Measurements from ENCODE around the gene SLC16A1. TPM values are rescaled to one million over a fixed set of nuclear protein-coding genes. Genes with fewer than 3 reads are reported as not detected.

The SLC16A1 gene
- total and polyA plus RNA-seq, 2 of the 8 experiments (the other 6 are each of a cell fraction or from before 2014, with no cell fraction given) = 435 to 545 TPM

DNA sequence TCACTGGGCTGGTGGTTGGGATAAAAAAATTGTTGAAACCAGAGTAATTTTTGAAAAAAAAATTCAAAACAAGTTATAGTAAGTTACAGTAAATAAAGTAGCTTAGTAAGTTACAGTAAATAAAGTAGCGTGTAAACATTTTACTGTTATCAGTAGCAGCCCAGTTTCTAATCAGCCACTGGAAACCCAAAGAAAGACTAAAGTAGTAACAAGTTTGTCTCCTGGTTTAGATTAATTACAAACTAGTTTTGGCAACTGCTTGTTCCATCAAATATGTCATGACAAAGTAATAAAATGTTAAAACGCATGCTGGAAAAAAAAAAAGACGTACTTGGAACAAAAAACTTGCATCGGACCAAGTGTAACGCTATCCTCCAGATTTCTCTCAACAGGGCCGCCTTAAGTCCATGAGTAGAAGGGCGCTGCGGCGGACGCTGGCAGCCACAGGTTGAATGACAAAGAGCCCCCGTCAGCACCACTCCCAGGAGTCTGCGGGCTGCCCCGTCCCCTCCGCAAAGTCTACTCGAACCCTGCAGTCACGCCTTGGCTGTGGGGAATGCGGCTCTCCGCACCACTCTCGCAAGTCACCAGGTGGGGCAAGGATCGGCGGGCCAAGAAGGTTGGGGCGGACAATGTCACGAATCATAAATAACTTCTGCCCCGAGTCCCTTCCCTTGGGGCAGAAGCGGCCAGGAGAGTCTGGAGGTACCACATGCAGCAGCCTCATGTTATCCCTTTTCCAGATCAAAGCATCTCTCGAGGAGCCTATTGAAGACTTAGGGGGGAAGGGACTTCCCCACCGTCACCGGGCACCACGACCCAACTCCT, 837 bp downstream of the SLC16A1 start (continued):
- TF ChIP-seq, protein P1, sequence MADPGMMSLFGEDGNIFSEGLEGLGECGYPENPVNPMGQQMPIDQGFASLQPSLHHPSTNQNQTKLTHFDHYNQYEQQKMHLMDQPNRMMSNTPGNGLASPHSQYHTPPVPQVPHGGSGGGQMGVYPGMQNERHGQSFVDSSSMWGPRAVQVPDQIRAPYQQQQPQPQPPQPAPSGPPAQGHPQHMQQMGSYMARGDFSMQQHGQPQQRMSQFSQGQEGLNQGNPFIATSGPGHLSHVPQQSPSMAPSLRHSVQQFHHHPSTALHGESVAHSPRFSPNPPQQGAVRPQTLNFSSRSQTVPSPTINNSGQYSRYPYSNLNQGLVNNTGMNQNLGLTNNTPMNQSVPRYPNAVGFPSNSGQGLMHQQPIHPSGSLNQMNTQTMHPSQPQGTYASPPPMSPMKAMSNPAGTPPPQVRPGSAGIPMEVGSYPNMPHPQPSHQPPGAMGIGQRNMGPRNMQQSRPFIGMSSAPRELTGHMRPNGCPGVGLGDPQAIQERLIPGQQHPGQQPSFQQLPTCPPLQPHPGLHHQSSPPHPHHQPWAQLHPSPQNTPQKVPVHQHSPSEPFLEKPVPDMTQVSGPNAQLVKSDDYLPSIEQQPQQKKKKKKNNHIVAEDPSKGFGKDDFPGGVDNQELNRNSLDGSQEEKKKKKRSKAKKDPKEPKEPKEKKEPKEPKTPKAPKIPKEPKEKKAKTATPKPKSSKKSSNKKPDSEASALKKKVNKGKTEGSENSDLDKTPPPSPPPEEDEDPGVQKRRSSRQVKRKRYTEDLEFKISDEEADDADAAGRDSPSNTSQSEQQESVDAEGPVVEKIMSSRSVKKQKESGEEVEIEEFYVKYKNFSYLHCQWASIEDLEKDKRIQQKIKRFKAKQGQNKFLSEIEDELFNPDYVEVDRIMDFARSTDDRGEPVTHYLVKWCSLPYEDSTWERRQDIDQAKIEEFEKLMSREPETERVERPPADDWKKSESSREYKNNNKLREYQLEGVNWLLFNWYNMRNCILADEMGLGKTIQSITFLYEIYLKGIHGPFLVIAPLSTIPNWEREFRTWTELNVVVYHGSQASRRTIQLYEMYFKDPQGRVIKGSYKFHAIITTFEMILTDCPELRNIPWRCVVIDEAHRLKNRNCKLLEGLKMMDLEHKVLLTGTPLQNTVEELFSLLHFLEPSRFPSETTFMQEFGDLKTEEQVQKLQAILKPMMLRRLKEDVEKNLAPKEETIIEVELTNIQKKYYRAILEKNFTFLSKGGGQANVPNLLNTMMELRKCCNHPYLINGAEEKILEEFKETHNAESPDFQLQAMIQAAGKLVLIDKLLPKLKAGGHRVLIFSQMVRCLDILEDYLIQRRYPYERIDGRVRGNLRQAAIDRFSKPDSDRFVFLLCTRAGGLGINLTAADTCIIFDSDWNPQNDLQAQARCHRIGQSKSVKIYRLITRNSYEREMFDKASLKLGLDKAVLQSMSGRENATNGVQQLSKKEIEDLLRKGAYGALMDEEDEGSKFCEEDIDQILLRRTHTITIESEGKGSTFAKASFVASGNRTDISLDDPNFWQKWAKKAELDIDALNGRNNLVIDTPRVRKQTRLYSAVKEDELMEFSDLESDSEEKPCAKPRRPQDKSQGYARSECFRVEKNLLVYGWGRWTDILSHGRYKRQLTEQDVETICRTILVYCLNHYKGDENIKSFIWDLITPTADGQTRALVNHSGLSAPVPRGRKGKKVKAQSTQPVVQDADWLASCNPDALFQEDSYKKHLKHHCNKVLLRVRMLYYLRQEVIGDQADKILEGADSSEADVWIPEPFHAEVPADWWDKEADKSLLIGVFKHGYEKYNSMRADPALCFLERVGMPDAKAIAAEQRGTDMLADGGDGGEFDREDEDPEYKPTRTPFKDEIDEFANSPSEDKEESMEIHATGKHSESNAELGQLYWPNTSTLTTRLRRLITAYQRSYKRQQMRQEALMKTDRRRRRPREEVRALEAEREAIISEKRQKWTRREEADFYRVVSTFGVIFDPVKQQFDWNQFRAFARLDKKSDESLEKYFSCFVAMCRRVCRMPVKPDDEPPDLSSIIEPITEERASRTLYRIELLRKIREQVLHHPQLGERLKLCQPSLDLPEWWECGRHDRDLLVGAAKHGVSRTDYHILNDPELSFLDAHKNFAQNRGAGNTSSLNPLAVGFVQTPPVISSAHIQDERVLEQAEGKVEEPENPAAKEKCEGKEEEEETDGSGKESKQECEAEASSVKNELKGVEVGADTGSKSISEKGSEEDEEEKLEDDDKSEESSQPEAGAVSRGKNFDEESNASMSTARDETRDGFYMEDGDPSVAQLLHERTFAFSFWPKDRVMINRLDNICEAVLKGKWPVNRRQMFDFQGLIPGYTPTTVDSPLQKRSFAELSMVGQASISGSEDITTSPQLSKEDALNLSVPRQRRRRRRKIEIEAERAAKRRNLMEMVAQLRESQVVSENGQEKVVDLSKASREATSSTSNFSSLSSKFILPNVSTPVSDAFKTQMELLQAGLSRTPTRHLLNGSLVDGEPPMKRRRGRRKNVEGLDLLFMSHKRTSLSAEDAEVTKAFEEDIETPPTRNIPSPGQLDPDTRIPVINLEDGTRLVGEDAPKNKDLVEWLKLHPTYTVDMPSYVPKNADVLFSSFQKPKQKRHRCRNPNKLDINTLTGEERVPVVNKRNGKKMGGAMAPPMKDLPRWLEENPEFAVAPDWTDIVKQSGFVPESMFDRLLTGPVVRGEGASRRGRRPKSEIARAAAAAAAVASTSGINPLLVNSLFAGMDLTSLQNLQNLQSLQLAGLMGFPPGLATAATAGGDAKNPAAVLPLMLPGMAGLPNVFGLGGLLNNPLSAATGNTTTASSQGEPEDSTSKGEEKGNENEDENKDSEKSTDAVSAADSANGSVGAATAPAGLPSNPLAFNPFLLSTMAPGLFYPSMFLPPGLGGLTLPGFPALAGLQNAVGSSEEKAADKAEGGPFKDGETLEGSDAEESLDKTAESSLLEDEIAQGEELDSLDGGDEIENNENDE (IDR thresholded peaks at IDR 0.05; ENCODE audit: insufficient replicate concordance, low read length) = no peak
- no peak for TF ChIP-seq CHD2 (IDR thresholded peaks at IDR 0.05; ENCODE audit: low read length)
- TF ChIP-seq TAF7 (optimal IDR thresholded peaks at IDR 0.05; ENCODE audit: borderline replicate concordance, low read depth, low read length) = no peak
- peak; percentile 75 for TF ChIP-seq TAF1 (IDR thresholded peaks at IDR 0.05; ENCODE audit: low read depth, low read length)
- TF ChIP-seq BACH1 (IDR thresholded peaks at IDR 0.05; ENCODE audit: low read length) = 0 out of 2 replicates have a peak, but pooled peaks have one; percentile 11
- TF ChIP-seq BCL11A (IDR thresholded peaks at IDR 0.05; ENCODE audit: low read depth in 2 of 2, low read length in 2 of 2) = no peak
- no peak for TF ChIP-seq RBBP5 (IDR thresholded peaks at IDR 0.05; ENCODE audit: borderline replicate concordance, low read depth, low read length)
- no peak for TF ChIP-seq SP4 (IDR thresholded peaks at IDR 0.05; ENCODE audit: low read length)
- TF ChIP-seq BRCA1 (IDR thresholded peaks at IDR 0.05; ENCODE audit: low read depth, low read length) = no peak
- TF ChIP-seq CBX8 (IDR thresholded peaks at IDR 0.05; ENCODE audit: borderline replicate concordance, low read depth, low read length) = no peak
- no peak for TF ChIP-seq KDM5A (IDR thresholded peaks at IDR 0.05; ENCODE audit: low read length)

Data from H1 (cell line).